GM12892 (cell line): ENCODE data around the gene SGSH.

ENCODE experiments used
- POLR2A ChIP-seq: IDR thresholded peaks from 2 replicates; pipeline ENCODE4 v1.6.1; 2011; ENCODE audit warnings: low read depth, low read length, control low read depth
- POLR2AphosphoS5 ChIP-seq: IDR thresholded peaks from 2 replicates; pipeline ENCODE4 v1.6.1; 2011; ENCODE audit warnings: low read depth, low read length, control low read depth

GRCh38 chr17:80225230-80225629, 5.1 kb upstream of the SGSH start:
- TF ChIP-seq POLR2A: no peak
- no peak for TF ChIP-seq POLR2AphosphoS5
